ENCODE measurements around the gene RING1. TPM values are rescaled to one million over a fixed set of nuclear protein-coding genes. Genes with fewer than 3 reads are reported as not detected.

Gene RING1
- total RNA-seq, 1 experiment from 2014 or later = 45.9 TPM

DNA sequence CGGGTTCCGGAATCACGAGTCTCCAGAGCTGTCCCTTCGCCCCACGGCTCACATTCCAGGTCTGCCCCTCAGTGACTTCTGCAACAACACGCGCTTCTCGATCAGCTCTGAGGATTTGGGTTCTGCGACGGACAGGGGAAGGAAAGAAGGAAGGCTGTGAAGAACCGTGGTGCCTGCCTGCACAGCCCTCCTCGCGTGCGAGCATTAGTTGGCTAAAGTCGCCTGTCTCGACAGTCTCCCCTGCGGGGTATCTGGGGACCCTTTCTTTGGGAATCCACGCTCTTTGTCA lies 40.3 kb downstream of the RING1 start (continued):
- no peak for TF ChIP-seq ZBTB33 (IDR thresholded peaks at IDR 0.05; ENCODE audit: extremely low read depth, insufficient replicate concordance, low read length)

DNA sequence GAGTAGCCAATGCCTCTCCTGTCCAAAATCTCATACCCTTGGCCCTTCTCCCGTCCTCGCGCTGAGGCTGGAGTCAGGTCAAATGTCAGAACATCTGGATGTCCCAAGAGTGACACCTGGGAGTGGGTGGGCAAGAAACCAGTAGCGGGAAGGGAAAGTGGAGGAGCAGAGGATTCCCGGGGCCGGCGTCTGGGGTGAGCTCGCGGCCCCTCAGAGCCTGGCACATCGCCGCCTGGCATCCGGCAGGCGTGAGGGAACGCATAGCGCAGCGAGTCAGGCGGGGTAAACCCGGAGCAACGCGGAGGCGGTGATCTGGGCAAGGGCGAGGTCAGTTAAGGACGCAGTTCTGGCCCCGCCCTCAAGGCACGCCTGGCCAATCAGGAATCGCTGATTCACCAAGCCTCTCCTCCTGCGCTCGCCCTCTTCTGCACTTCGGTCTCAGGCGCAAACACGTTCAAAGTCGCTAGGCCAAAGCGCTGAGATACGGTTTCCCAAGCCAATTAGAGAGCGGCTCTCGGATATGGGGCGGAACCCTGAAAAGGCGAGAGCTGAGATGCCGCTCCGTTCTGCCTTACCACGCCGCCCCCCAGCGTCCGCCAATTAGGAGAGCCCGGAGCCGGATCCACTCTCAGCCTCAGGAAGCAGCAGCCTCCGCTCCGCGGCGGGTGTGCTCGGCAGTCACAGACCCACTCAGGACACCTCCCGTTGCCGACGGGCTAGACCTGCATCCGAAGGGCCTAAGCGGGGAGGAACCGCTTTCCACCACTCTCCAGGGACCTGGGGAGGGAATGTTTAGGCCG lies 40.8 kb downstream of the RING1 start:
- Histone ChIP-seq H3K79me2 (ENCODE audit: insufficient read depth, low read length) (no peaks in the 10 kb centered on the region), H3K4me2 (ENCODE audit: low read length) (peak overlapping the region; percentile 99), H3K9ac (ENCODE audit: low read length) (peak overlapping the region; percentile 88), H3K27me3 (ENCODE audit: insufficient read depth, low read length) (no peaks in the 10 kb centered on the region), H3K9me2 (ENCODE audit: insufficient read depth) (no peaks in the 10 kb centered on the region), H3K4me1 (ENCODE audit: control insufficient read depth in 1 of 2, insufficient read depth in 2 of 2, low read length in 2 of 2) (peaks cover 16 to 37% of the 10 kb centered on the region in 2 experiments), H3K4me3 (replicated peaks in 1 of 2; ENCODE audit: low read depth in 1 of 2, low read length in 2 of 2) (peak overlapping the region; percentile 74 to 85), H3K36me3 (ENCODE audit: control insufficient read depth in 1 of 2, insufficient read depth in 2 of 2, low read length in 2 of 2) (no peaks in the 10 kb centered on the region), H2AFZ (ENCODE audit: low read depth, low read length, poor library complexity, severe bottlenecking) (no peak overlapping the region), H3K9me3 (ENCODE audit: control insufficient read depth in 1 of 2, insufficient read depth in 1 of 2, low read depth in 1 of 2, low read length in 2 of 2) (no peaks in the 10 kb centered on the region), H4K20me1 (ENCODE audit: insufficient read depth) (no peaks in the 10 kb centered on the region), H3K27ac (ENCODE audit: low read depth, low read length) (peak overlapping the region; percentile 90)
- ChIA-PET CTCF (interaction anchor here (0.7 to 4.3 kb wide), 19 partner anchors 9 to 316 kb away, joined by 3 to 49 read pairs (median 6); partner anchors contain the start of genes HSD17B8 and RING1), POLR2A (interaction anchor here (0.6 to 4.0 kb wide), 9 partner anchors 9 to 277 kb away, joined by 3 to 24 read pairs (median 5); partner anchors contain the start of genes B3GALT4, RPS18 and VPS52), RAD21 (ENCODE audit: low non-redundant PET in 1 of 2, low total read pairs in 2 of 2, uncharacterized antibody in 2 of 2, unreplicated experiment in 2 of 2) (interaction anchor here in 1 of 2 experiments (0.7 to 1.4 kb wide), 2 partner anchors 51 to 88 kb away, joined by 3 to 5 read pairs; no protein-coding TSS in a partner anchor)
- ATAC-seq (peak; percentile 91), DNase-seq (ENCODE audit: low read depth, low spot score) (peak; percentile 99)
- no TSS peak for BruUV-seq (replicated peaks)
- intact Hi-C loops (cut with micrococcal nuclease) = loop anchor here (1.0 to 2.0 kb wide), 7 partner anchors 44 to 249 kb away; partner anchors contain the start of genes HSD17B8, RXRB and SLC39A7
- no peak for TF ChIP-seq CEBPB (IDR thresholded peaks at IDR 0.05; ENCODE audit: low read depth)
- TF ChIP-seq ZNF274 (IDR thresholded peaks at IDR 0.05; ENCODE audit: low read depth, low read length) = no peak
- TF ChIP-seq, protein P1, sequence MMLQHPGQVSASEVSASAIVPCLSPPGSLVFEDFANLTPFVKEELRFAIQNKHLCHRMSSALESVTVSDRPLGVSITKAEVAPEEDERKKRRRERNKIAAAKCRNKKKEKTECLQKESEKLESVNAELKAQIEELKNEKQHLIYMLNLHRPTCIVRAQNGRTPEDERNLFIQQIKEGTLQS (IDR thresholded peaks at IDR 0.05) = no peak
- no peak for TF ChIP-seq CBX3 (IDR thresholded peaks at IDR 0.05; ENCODE audit: low read depth)
- TF ChIP-seq EZH2 (IDR thresholded peaks at IDR 0.05) = no peak
- TF ChIP-seq ZFX (IDR thresholded peaks at IDR 0.05) = peak; percentile 66; the same call in 1 of the 2 replicates
- peak; percentile 62; the same call in 1 of the 2 replicates for TF ChIP-seq SRF (IDR thresholded peaks at IDR 0.05; ENCODE audit: low read depth)
- no peak for TF ChIP-seq CTCF (IDR thresholded peaks at IDR 0.05 in 2 of 3, conservative IDR thresholded peaks at IDR 0.05 in 1 of 3; ENCODE audit: borderline replicate concordance in 1 of 3, insufficient read depth in 1 of 3, low read depth in 2 of 3, low read length in 2 of 3)
- TF ChIP-seq ZBTB33 (IDR thresholded peaks at IDR 0.05; ENCODE audit: extremely low read depth, insufficient replicate concordance, low read length) = no peak
- TF ChIP-seq POLR2A (IDR thresholded peaks at IDR 0.05; ENCODE audit: borderline replicate concordance, extremely low read depth, insufficient read depth, insufficient read length) = peak; percentile 65
- TF ChIP-seq, protein P2, sequence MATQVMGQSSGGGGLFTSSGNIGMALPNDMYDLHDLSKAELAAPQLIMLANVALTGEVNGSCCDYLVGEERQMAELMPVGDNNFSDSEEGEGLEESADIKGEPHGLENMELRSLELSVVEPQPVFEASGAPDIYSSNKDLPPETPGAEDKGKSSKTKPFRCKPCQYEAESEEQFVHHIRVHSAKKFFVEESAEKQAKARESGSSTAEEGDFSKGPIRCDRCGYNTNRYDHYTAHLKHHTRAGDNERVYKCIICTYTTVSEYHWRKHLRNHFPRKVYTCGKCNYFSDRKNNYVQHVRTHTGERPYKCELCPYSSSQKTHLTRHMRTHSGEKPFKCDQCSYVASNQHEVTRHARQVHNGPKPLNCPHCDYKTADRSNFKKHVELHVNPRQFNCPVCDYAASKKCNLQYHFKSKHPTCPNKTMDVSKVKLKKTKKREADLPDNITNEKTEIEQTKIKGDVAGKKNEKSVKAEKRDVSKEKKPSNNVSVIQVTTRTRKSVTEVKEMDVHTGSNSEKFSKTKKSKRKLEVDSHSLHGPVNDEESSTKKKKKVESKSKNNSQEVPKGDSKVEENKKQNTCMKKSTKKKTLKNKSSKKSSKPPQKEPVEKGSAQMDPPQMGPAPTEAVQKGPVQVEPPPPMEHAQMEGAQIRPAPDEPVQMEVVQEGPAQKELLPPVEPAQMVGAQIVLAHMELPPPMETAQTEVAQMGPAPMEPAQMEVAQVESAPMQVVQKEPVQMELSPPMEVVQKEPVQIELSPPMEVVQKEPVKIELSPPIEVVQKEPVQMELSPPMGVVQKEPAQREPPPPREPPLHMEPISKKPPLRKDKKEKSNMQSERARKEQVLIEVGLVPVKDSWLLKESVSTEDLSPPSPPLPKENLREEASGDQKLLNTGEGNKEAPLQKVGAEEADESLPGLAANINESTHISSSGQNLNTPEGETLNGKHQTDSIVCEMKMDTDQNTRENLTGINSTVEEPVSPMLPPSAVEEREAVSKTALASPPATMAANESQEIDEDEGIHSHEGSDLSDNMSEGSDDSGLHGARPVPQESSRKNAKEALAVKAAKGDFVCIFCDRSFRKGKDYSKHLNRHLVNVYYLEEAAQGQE (IDR thresholded peaks at IDR 0.05; ENCODE audit: low read depth) = no peak

Data from HCT116 (cell line).